GM23338 (cell line): ENCODE results near the gene SLC17A1.

Source experiments
- TF ChIP-seq, protein P1 (sequence below), 2 experiments: fragments of 200-600 bp in 1 of 2; sonication (generic) in 1 of 2; conservative IDR thresholded peaks; 2 replicates each; pipeline versions ENCODE4 v1.5.1 to v1.6.1; 2016 to 2017; ENCODE audit warnings: antibody characterized with exemption in 2 of 2, low read depth in 2 of 2, mild to moderate bottlenecking in 2 of 2, moderate library complexity in 1 of 2
- TF ChIP-seq, protein P2 (sequence below): IDR thresholded peaks from one replicate; pipeline ENCODE4 v1.6.1; 2018; ENCODE audit warnings: antibody characterized with exemption; ENCODE audit not compliant: unreplicated experiment

DNA sequence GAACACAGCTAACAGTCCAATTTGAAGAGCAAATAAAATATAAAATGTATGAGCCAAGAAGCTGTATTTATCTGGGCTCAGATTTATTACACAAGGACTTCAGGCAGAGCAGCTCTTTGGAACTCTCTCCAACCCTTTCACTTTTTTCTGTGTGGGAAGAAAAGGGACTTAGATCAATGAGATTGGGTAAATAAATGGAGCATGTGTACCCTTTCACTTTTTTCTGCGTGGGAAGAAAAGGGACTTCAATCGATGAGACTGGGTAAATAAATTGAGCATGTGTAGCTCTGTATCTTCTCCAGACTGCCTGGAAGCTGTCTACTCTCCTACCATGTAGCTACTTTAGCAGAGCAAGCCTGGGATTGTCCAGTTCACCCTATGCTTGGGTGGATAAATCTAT, 31.5 kb upstream of the SLC17A1 start:
- TF ChIP-seq, protein P1, sequence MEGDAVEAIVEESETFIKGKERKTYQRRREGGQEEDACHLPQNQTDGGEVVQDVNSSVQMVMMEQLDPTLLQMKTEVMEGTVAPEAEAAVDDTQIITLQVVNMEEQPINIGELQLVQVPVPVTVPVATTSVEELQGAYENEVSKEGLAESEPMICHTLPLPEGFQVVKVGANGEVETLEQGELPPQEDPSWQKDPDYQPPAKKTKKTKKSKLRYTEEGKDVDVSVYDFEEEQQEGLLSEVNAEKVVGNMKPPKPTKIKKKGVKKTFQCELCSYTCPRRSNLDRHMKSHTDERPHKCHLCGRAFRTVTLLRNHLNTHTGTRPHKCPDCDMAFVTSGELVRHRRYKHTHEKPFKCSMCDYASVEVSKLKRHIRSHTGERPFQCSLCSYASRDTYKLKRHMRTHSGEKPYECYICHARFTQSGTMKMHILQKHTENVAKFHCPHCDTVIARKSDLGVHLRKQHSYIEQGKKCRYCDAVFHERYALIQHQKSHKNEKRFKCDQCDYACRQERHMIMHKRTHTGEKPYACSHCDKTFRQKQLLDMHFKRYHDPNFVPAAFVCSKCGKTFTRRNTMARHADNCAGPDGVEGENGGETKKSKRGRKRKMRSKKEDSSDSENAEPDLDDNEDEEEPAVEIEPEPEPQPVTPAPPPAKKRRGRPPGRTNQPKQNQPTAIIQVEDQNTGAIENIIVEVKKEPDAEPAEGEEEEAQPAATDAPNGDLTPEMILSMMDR (conservative IDR thresholded peaks at IDR 0.05; ENCODE audit: low read depth in 2 of 2) = no peak
- TF ChIP-seq, protein P2, sequence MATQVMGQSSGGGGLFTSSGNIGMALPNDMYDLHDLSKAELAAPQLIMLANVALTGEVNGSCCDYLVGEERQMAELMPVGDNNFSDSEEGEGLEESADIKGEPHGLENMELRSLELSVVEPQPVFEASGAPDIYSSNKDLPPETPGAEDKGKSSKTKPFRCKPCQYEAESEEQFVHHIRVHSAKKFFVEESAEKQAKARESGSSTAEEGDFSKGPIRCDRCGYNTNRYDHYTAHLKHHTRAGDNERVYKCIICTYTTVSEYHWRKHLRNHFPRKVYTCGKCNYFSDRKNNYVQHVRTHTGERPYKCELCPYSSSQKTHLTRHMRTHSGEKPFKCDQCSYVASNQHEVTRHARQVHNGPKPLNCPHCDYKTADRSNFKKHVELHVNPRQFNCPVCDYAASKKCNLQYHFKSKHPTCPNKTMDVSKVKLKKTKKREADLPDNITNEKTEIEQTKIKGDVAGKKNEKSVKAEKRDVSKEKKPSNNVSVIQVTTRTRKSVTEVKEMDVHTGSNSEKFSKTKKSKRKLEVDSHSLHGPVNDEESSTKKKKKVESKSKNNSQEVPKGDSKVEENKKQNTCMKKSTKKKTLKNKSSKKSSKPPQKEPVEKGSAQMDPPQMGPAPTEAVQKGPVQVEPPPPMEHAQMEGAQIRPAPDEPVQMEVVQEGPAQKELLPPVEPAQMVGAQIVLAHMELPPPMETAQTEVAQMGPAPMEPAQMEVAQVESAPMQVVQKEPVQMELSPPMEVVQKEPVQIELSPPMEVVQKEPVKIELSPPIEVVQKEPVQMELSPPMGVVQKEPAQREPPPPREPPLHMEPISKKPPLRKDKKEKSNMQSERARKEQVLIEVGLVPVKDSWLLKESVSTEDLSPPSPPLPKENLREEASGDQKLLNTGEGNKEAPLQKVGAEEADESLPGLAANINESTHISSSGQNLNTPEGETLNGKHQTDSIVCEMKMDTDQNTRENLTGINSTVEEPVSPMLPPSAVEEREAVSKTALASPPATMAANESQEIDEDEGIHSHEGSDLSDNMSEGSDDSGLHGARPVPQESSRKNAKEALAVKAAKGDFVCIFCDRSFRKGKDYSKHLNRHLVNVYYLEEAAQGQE = no peak
